ENCODE measurements around the gene ATP2A1. TPM values are rescaled to one million over a fixed set of nuclear protein-coding genes. Genes with fewer than 3 reads are reported as not detected.

The ATP2A1 gene
- total and polyA plus RNA-seq, 2 of the 13 experiments (the other 11 are each of a cell fraction or from before 2014, with no cell fraction given), result 3.2 to 12.5 TPM

DNA sequence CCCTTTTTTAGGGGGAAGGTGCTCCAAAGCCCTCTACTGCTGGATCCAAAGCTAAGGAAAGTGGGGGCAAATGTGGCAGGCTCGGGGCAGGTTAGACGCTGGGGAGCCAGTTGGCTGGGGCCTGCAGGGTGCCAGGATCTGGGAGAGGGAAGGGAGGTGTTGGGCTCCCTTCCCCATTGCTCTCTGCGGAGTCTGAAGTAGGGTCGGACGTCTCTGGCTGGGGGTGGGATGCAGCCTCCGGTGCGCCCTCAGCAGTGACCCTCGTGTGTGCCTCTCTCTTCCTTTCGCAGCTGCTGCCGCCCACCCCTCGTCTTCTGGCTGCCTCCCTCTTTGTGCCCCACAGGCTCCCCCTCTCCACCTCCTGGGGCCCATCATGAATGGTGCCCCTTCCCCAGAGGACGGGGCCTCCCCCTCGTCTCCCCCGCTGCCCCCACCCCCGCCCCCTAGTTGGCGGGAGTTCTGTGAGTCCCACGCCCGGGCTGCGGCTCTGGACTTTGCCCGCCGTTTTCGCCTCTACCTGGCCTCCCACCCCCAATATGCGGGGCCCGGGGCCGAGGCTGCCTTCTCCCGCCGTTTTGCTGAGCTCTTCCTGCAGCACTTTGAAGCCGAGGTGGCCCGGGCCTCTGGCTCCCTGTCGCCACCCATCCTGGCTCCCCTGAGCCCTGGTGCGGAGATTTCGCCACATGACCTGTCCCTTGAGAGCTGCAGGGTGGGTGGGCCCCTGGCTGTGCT, 12.4 kb upstream of the ATP2A1 start (continued):
- no peak for TF ChIP-seq MAFF (IDR thresholded peaks at IDR 0.05; ENCODE audit: low read depth, low read length)
- TF ChIP-seq HMG20A (CRISPR knock-in tag; IDR thresholded peaks at IDR 0.05; ENCODE audit: borderline replicate concordance), result no peak
- peak; percentile 46; the same call in 1 of the 2 replicates for TF ChIP-seq ZBTB2 (CRISPR knock-in tag; IDR thresholded peaks at IDR 0.05; ENCODE audit: low read depth)
- TF ChIP-seq, protein P1, sequence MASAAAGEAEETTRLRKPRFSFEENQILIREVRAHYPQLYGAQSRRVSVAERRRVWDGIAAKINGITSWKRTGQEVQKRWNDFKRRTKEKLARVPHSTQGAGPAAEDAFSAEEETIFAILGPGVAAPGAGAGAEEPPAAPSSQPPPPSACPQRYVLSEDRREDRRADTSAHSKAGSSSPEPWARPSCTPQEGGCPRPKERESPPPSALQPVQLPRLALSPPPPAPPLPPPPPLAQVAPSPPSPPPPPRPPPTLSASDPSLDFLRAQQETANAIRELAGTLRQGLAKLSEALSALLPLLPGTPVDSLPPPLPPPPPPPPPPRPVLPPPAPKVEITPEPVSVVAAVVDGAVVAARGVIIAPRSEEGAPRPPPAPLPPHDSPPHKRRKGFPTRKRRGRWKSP (CRISPR knock-in tag; IDR thresholded peaks at IDR 0.05), result no peak; the same call in 1 of the 2 replicates
- TF ChIP-seq ZFP36 (IDR thresholded peaks at IDR 0.05; ENCODE audit: borderline replicate concordance, low read depth, low read length, partially characterized antibody), result no peak
- no peak for TF ChIP-seq ZBTB10 (CRISPR knock-in tag; IDR thresholded peaks at IDR 0.05; ENCODE audit: borderline replicate concordance)
- TF ChIP-seq ZNF782 (CRISPR knock-in tag; IDR thresholded peaks at IDR 0.05; ENCODE audit: borderline replicate concordance), result no peak
- TF ChIP-seq SP1 (IDR thresholded peaks at IDR 0.05), result no peak
- no peak for TF ChIP-seq SP1 (CRISPR knock-in tag; IDR thresholded peaks at IDR 0.05)
- no peak for TF ChIP-seq KAT8 (CRISPR knock-in tag; IDR thresholded peaks at IDR 0.05)
- peak; percentile 64 for TF ChIP-seq HDAC1 (CRISPR knock-in tag; IDR thresholded peaks at IDR 0.05)
- peak; percentile 43; the same call in 1 of the 2 replicates for TF ChIP-seq ERF (CRISPR knock-in tag; IDR thresholded peaks at IDR 0.05)
- TF ChIP-seq CBX2 (IDR thresholded peaks at IDR 0.05; ENCODE audit: low read depth, low read length), result no peak
- no peak for TF ChIP-seq CBX2 (CRISPR knock-in tag; IDR thresholded peaks at IDR 0.05; ENCODE audit: low read depth)
- TF ChIP-seq RBM22 (optimal IDR thresholded peaks at IDR 0.05; ENCODE audit: low read length), result no peak
- TF ChIP-seq, protein P2, sequence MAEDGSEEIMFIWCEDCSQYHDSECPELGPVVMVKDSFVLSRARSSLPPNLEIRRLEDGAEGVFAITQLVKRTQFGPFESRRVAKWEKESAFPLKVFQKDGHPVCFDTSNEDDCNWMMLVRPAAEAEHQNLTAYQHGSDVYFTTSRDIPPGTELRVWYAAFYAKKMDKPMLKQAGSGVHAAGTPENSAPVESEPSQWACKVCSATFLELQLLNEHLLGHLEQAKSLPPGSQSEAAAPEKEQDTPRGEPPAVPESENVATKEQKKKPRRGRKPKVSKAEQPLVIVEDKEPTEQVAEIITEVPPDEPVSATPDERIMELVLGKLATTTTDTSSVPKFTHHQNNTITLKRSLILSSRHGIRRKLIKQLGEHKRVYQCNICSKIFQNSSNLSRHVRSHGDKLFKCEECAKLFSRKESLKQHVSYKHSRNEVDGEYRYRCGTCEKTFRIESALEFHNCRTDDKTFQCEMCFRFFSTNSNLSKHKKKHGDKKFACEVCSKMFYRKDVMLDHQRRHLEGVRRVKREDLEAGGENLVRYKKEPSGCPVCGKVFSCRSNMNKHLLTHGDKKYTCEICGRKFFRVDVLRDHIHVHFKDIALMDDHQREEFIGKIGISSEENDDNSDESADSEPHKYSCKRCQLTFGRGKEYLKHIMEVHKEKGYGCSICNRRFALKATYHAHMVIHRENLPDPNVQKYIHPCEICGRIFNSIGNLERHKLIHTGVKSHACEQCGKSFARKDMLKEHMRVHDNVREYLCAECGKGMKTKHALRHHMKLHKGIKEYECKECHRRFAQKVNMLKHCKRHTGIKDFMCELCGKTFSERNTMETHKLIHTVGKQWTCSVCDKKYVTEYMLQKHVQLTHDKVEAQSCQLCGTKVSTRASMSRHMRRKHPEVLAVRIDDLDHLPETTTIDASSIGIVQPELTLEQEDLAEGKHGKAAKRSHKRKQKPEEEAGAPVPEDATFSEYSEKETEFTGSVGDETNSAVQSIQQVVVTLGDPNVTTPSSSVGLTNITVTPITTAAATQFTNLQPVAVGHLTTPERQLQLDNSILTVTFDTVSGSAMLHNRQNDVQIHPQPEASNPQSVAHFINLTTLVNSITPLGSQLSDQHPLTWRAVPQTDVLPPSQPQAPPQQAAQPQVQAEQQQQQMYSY (CRISPR knock-in tag; IDR thresholded peaks at IDR 0.05), result no peak
- TF ChIP-seq ZNF205 (CRISPR knock-in tag; IDR thresholded peaks at IDR 0.05), result no peak; the same call in 1 of the 2 replicates
- TF ChIP-seq IKZF5 (CRISPR knock-in tag; IDR thresholded peaks at IDR 0.05), result no peak
- TF ChIP-seq SNAPC2 (CRISPR knock-in tag; IDR thresholded peaks at IDR 0.05), result no peak
- TF ChIP-seq NR3C1 (CRISPR knock-in tag; IDR thresholded peaks at IDR 0.05), result no peak
- TF ChIP-seq RORA (CRISPR knock-in tag; IDR thresholded peaks at IDR 0.05), result no peak

Data from HepG2 (cell line).